GM23248 (cell line): ENCODE results near the gene SHROOM1. TPM values are rescaled to one million over a fixed set of nuclear protein-coding genes. Genes with fewer than 3 reads are reported as not detected.

ENCODE experiments used
- DNase-seq: peaks from one replicate; pipeline ENCODE4 v3.0.0-alpha.2; 2015
- H2AFZ ChIP-seq: fragments of 200-600 bp; sonication (generic); 2 replicates; pipeline ENCODE4 v1.6.1; 2016; ENCODE audit warnings: antibody characterized with exemption
- H3F3A ChIP-seq: fragments of 200-600 bp; sonication (generic); 2 replicates; pipeline ENCODE4 v1.6.1; 2016; ENCODE audit warnings: mild to moderate bottlenecking, antibody characterized with exemption, mixed run types; ENCODE audit not compliant: insufficient read depth
- H3K27ac ChIP-seq: fragments of 200-600 bp; sonication (generic); 2 replicates; pipeline ENCODE4 v1.5.1; 2016; ENCODE audit warnings: mild to moderate bottlenecking
- H3K27me3 ChIP-seq: fragments of 200-600 bp; sonication (generic); replicated peaks from 2 replicates; pipeline ENCODE4 v1.6.1; 2016; ENCODE audit warnings: mild to moderate bottlenecking; ENCODE audit not compliant: insufficient read depth
- H3K36me3 ChIP-seq: fragments of 200-600 bp; sonication (generic); 2 replicates; pipeline ENCODE4 v1.6.1; 2016; ENCODE audit warnings: low read depth, mild to moderate bottlenecking
- H3K4me1 ChIP-seq: fragments of 200-600 bp; sonication (generic); 2 replicates; pipeline ENCODE4 v1.6.1; 2016; ENCODE audit warnings: mild to moderate bottlenecking; ENCODE audit not compliant: insufficient read depth
- H3K4me2 ChIP-seq: fragments of 200-600 bp; sonication (generic); one replicate; pipeline ENCODE4 v1.6.1; 2016; ENCODE audit warnings: mild to moderate bottlenecking; ENCODE audit not compliant: unreplicated experiment
- H3K4me3 ChIP-seq: fragments of 200-600 bp; sonication (generic); 2 replicates; pipeline ENCODE4 v1.5.1; 2016; ENCODE audit warnings: mild to moderate bottlenecking
- H3K79me2 ChIP-seq: fragments of 200-600 bp; sonication (generic); 2 replicates; pipeline ENCODE4 v1.6.1; 2016; ENCODE audit warnings: mild to moderate bottlenecking; ENCODE audit not compliant: insufficient read depth
- H3K9ac ChIP-seq: fragments of 200-600 bp; sonication (generic); 2 replicates; pipeline ENCODE4 v1.6.1; 2016; ENCODE audit warnings: mild to moderate bottlenecking
- H3K9me2 ChIP-seq: fragments of 200-600 bp; sonication (generic); 2 replicates; pipeline ENCODE4 v1.6.1; 2016; ENCODE audit warnings: mixed run types, mild to moderate bottlenecking, moderate library complexity; ENCODE audit not compliant: insufficient read depth
- H3K9me3 ChIP-seq: fragments of 200-600 bp; sonication (generic); one replicate; pipeline ENCODE4 v1.6.1; 2017; ENCODE audit warnings: low read depth
- H4K20me1 ChIP-seq: fragments of 200-600 bp; sonication (generic); 2 replicates; pipeline ENCODE4 v1.6.0; 2016; ENCODE audit not compliant: insufficient read depth
- EZH2 ChIP-seq: fragments of 200-600 bp; sonication (generic); IDR thresholded peaks from 2 replicates; pipeline ENCODE4 v1.6.1; 2018; ENCODE audit warnings: antibody characterized with exemption, mild to moderate bottlenecking; ENCODE audit not compliant: insufficient read depth, poor library complexity, severe bottlenecking
- EZH2phosphoT487 ChIP-seq: fragments of 200-600 bp; sonication (generic); IDR thresholded peaks from 2 replicates; pipeline ENCODE4 v1.6.1; 2018; ENCODE audit warnings: antibody characterized with exemption, moderate library complexity, mild to moderate bottlenecking, low read depth; ENCODE audit not compliant: insufficient read depth
- WGBS, 2 experiments: methylation state at CpG; one replicate each; pipeline ENCODE4 v1.1.6; 2015 to 2017; ENCODE audit warnings: low lambda C conversion rate in 2 of 2, low coverage in 1 of 2; ENCODE audit errors: missing lambda C conversion rate in 2 of 2; 5-methylcytosine and 5-hydroxymethylcytosine counted together
- in situ Hi-C: fragments of 300-500 bp; cut with MboI; formaldehyde crosslinking; loops from 2 replicates; pipeline ENCODE4 v1.15.0; 2020
- polyA plus RNA-seq: library from polyadenylated mRNA; unstranded; fragments of >200 nt; fragmentation: Nextera tagmentation; extraction: Ambion mirVana; gene quantifications from 2 replicates; pipeline ENCODE4 v1.2.1, GENCODE V29; 2016
- total RNA-seq: library from RNA; depleted of rRNA; stranded (reverse); fragments of >200 nt; shearing (Covaris generic); gene quantifications from 2 replicates; pipeline ENCODE4 v1.2.3, GENCODE V29; 2014

SHROOM1 gene
- total and polyA plus RNA-seq, 2 experiments from 2014 or later: 3.8 to 9.9 TPM

GRCh38 chr5:132777209-132778069 lies 53.0 kb downstream of the SHROOM1 start, which contains the start of gene SEPTIN8:
Gene SEPTIN8, minus strand, starts transcription at chr5:132777239. Its CDS starts 102 bp downstream, at chr5:132777137.
- no peaks in the 10 kb centered on the region for H4K20me1 ChIP-seq
- peak within 1 kb of the TSS; percentile 83 for H3K4me3 ChIP-seq
- TF ChIP-seq EZH2phosphoT487 (no peak), EZH2 (no peak)
- no peaks in the 10 kb centered on the region for H3K9me3 ChIP-seq
- H3F3A ChIP-seq: no peaks in the 10 kb centered on the region
- no peaks in the 10 kb centered on the region for H3K36me3 ChIP-seq
- peak within 1 kb of the TSS; percentile 77 for H3K9ac ChIP-seq
- peaks cover 40% of the 10 kb centered on the region for H3K79me2 ChIP-seq
- no peak within 1 kb of the TSS for H3K27ac ChIP-seq
- H3K27me3 ChIP-seq: no peaks in the 10 kb centered on the region
- WGBS, 2 experiments: 3 to 4% methylated on average over 32 to 36 of the region's 82 CpGs
- peaks cover 32% of the 10 kb centered on the region for H3K4me1 ChIP-seq
- peak within 1 kb of the TSS; percentile 98 for H2AFZ ChIP-seq
- peak within 1 kb of the TSS; percentile 83 for H3K4me2 ChIP-seq
- in situ Hi-C loops: no loop called here
- no peaks in the 10 kb centered on the region for H3K9me2 ChIP-seq
- DNase-seq: peak; percentile 76

- Histone ChIP-seq H3K9me3 (no peaks in the 10 kb centered on the region), H2AFZ (peak overlapping the region; percentile 98), H3K79me2 (peaks cover 46% of the 10 kb centered on the region), H3K4me1 (peaks cover 27% of the 10 kb centered on the region), H3K36me3 (no peaks in the 10 kb centered on the region), H4K20me1 (no peaks in the 10 kb centered on the region), H3K9me2 (no peaks in the 10 kb centered on the region), H3K4me3 (peak overlapping the region; percentile 83), H3F3A (no peaks in the 10 kb centered on the region), H3K27me3 (no peaks in the 10 kb centered on the region), H3K9ac (peak overlapping the region; percentile 77), H3K4me2 (peak overlapping the region; percentile 80), H3K27ac (no peak overlapping the region)
- in situ Hi-C loops: no loop called here
- 1% methylated on average over 25 to 38 of the region's 40 CpGs for WGBS, 2 experiments
- TF ChIP-seq EZH2 (no peak), EZH2phosphoT487 (no peak)
- DNase-seq: no peak
Measured at GRCh38 chr5:132776938-132777208, 53.6 kb downstream of the SHROOM1 start.

GRCh38 chr5:132776131-132776937 lies 54.1 kb downstream of the SHROOM1 start:
- H3K9me3 ChIP-seq: no peaks in the 10 kb centered on the region
- no peak overlapping the region for H3K27ac ChIP-seq
- H3K27me3 ChIP-seq: no peaks in the 10 kb centered on the region
- H2AFZ ChIP-seq: peak overlapping the region; percentile 98
- 2 to 5% methylated on average over 24 to 39 of the region's 39 CpGs for WGBS, 2 experiments
- H3K4me1 ChIP-seq: peaks cover 23% of the 10 kb centered on the region
- no peaks in the 10 kb centered on the region for H3K9me2 ChIP-seq
- peak overlapping the region; percentile 83 for H3K4me3 ChIP-seq
- peak overlapping the region; percentile 80 for H3K4me2 ChIP-seq
- H3F3A ChIP-seq: no peaks in the 10 kb centered on the region
- TF ChIP-seq EZH2 (no peak), EZH2phosphoT487 (no peak)
- no peaks in the 10 kb centered on the region for H3K36me3 ChIP-seq
- DNase-seq: peak; percentile 53
- peak overlapping the region; percentile 77 for H3K9ac ChIP-seq
- in situ Hi-C loops: no loop called here
- peaks cover 51% of the 10 kb centered on the region for H3K79me2 ChIP-seq
- H4K20me1 ChIP-seq: no peaks in the 10 kb centered on the region

- TF ChIP-seq EZH2 (no peak), EZH2phosphoT487 (no peak)
- Histone ChIP-seq H3K79me2 (peaks cover 60% of the 10 kb centered on the region), H3K4me1 (peaks cover 31% of the 10 kb centered on the region), H3K9me3 (no peaks in the 10 kb centered on the region), H4K20me1 (no peaks in the 10 kb centered on the region), H3K36me3 (no peaks in the 10 kb centered on the region), H3F3A (no peaks in the 10 kb centered on the region), H3K9ac (peak overlapping the region; percentile 77), H2AFZ (peak overlapping the region; percentile 98; the same call in 1 of the 2 replicates), H3K27me3 (no peaks in the 10 kb centered on the region), H3K4me3 (peak overlapping the region; percentile 83), H3K4me2 (peak overlapping the region; percentile 80), H3K9me2 (no peaks in the 10 kb centered on the region), H3K27ac (no peak overlapping the region)
- DNase-seq: peak; percentile 52
- in situ Hi-C loops: no loop called here
- WGBS, 2 experiments: 30 to 34% methylated on average over 7 of the region's 7 CpGs
Measured at GRCh38 chr5:132775476-132775961, 54.9 kb downstream of the SHROOM1 start.
